ENCODE measurements around the gene HOXC10. TPM values are rescaled to one million over a fixed set of nuclear protein-coding genes. Genes with fewer than 3 reads are reported as not detected.

HOXC10 gene
- total and polyA plus RNA-seq, 2 of the 8 experiments (the other 6 are each of a cell fraction or from before 2014, with no cell fraction given) = not detected

DNA sequence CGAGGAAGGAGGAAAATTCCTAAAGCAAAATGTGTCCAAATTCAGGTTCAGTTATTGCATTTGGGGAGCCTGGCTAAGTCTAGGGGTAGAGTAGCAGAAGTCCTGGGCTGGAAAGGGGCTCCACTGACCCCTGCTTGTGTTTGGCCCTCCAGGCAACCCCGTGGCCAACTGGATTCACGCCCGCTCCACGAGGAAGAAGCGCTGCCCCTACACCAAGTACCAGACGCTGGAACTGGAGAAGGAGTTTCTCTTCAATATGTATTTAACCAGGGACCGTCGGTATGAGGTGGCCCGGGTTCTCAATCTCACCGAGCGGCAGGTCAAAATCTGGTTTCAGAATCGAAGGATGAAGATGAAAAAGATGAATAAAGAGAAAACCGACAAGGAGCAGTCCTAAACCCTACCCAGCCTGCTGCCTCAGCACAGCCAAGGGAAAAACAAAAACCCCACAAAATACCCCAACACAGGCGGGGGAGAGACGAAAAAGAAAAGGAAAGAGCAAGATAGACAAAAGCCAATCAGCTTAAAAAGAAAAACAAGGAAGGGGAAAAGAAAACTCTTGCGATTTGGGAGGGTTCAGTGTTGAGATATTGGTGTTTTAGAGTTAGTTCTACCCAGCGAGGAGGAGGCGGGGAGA, 17.4 kb downstream of the HOXC10 start (continued):
- TF ChIP-seq EZH2 (IDR thresholded peaks at IDR 0.05; ENCODE audit: low read depth, low read length, severe bottlenecking) (peak; percentile 96), SUZ12 (IDR thresholded peaks at IDR 0.05; ENCODE audit: low read length) (peak; percentile 93)
- TF ChIP-seq, protein P1, sequence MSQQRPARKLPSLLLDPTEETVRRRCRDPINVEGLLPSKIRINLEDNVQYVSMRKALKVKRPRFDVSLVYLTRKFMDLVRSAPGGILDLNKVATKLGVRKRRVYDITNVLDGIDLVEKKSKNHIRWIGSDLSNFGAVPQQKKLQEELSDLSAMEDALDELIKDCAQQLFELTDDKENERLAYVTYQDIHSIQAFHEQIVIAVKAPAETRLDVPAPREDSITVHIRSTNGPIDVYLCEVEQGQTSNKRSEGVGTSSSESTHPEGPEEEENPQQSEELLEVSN (IDR thresholded peaks at IDR 0.05) = no peak
